HL-60/S4 treated with phorbol 12-myristate 13-acetate at 8.2 ng/mL for 4 days and 3 days (cell line): ENCODE results near the gene PTGER2.

Source experiments
- in situ Hi-C: fragments of 300-500 bp; cut with MboI; formaldehyde crosslinking; loops from 2 replicates; pipeline ENCODE4 v1.15.0; 2022; ENCODE audit warnings: low sequenced_read_pairs

Gene PTGER2

GRCh38 chr14:52365071-52365470 lies 51.0 kb downstream of the PTGER2 start:
- in situ Hi-C loops: no loop called here

GRCh38 chr14:52366796-52367315 lies 52.7 kb downstream of the PTGER2 start:
- in situ Hi-C loops: no loop called here

GRCh38 chr14:52369305-52369801 lies 55.2 kb downstream of the PTGER2 start:
- in situ Hi-C loops: no loop called here

GRCh38 chr14:52370406-52370935 lies 56.4 kb downstream of the PTGER2 start:
- in situ Hi-C loops: no loop called here

GRCh38 chr14:52377940-52378339 lies 63.8 kb downstream of the PTGER2 start:
- in situ Hi-C loops: no loop called here
